ENCODE measurements around the gene TFAM. TPM values are rescaled to one million over a fixed set of nuclear protein-coding genes. Genes with fewer than 3 reads are reported as not detected.

The TFAM gene
- total RNA-seq, 1 experiment from 2014 or later: 62.3 TPM

DNA sequence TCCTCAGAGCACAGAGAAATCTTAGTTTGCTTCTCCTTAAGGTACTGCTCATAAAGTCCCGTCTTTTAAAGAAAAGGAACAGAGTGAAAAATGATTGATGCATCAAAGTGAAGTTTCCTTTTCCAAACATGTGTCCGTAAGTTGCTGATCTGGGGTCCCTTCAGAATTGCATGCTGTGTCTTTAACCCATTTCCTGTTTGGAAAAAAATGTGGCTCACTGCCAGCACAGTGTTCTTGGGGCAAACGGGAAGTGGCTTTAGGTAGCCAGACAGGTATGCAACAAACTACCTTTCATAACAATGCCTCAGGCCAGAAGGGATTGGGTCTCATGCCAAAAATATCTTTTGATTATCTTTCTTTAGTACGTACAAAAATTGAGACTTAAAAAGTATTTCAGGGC, 50.9 kb downstream of the TFAM start:
- Mint-ChIP-seq H3K27ac (ENCODE audit: low read depth, unreplicated experiment) (peak overlapping the region; percentile 99), H3K27me3 (ENCODE audit: insufficient read depth, unreplicated experiment) (no peaks in the 10 kb centered on the region), H3K4me3 (ENCODE audit: unreplicated experiment) (peak overlapping the region; percentile 45), H3K9me3 (ENCODE audit: unreplicated experiment) (peaks cover 12% of the 10 kb centered on the region), H3K36me3 (ENCODE audit: insufficient read depth, unreplicated experiment) (no peaks in the 10 kb centered on the region), H3K4me1 (ENCODE audit: insufficient read depth, unreplicated experiment) (peaks cover 67% of the 10 kb centered on the region)
- TF ChIP-seq, protein P1, sequence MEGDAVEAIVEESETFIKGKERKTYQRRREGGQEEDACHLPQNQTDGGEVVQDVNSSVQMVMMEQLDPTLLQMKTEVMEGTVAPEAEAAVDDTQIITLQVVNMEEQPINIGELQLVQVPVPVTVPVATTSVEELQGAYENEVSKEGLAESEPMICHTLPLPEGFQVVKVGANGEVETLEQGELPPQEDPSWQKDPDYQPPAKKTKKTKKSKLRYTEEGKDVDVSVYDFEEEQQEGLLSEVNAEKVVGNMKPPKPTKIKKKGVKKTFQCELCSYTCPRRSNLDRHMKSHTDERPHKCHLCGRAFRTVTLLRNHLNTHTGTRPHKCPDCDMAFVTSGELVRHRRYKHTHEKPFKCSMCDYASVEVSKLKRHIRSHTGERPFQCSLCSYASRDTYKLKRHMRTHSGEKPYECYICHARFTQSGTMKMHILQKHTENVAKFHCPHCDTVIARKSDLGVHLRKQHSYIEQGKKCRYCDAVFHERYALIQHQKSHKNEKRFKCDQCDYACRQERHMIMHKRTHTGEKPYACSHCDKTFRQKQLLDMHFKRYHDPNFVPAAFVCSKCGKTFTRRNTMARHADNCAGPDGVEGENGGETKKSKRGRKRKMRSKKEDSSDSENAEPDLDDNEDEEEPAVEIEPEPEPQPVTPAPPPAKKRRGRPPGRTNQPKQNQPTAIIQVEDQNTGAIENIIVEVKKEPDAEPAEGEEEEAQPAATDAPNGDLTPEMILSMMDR (IDR thresholded peaks at IDR 0.05; ENCODE audit: unreplicated experiment): no peak
- ChIA-PET CTCF (interaction anchor here (1.0 to 1.4 kb wide), 2 partner anchors 12 to 78 kb away, joined by 4 read pairs; no protein-coding TSS in a partner anchor), POLR2A (interaction anchor here (1.2 to 1.6 kb wide), 5 partner anchors 14 to 167 kb away, joined by 4 to 10 read pairs (median 6); partner anchors contain the start of genes BICC1 and CISD1)
- no TSS peak for BruUV-seq (replicated peaks)
- intact Hi-C loops (cut with micrococcal nuclease): no loop called here
- peak; percentile 98 for DNase-seq (ENCODE audit: unreplicated experiment)

DNA sequence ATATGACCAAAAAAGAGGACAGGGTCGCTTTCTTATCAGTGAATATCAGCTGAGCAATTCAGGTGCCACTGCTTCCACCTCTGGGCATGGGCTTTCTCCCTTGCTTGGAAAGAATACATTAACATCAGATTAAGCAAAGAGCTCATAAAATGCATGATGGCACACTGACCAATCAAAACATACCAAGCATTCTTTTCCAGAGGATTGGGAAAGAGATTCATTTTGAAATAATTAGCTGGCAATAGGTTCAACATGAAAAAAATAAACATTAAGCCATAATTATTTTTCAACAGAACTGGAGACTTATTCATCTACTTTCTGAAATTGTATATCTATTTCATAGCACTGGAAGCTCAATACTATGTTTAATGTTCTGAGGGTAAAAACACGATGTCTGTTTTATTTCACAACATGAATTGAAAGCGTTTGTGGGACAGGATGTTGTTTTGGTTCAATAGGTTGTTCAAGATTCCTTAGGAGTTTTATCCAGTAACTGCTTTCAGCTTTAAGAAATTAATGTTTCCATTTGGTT, 53.2 kb downstream of the TFAM start:
- ChIA-PET POLR2A (interaction anchor here (0.7 to 4.9 kb wide), 13 partner anchors 9 to 171 kb away, joined by 3 to 62 read pairs (median 4); partner anchors contain the start of genes BICC1, IPMK and TFAM), CTCF (interaction anchor here (0.6 to 1.8 kb wide), 8 partner anchors 24 to 538 kb away, joined by 3 to 6 read pairs (median 4); partner anchors contain the start of gene BICC1)
- H3K4me1 Mint-ChIP-seq (ENCODE audit: insufficient read depth, unreplicated experiment): peaks cover 59% of the 10 kb centered on the region
- BruUV-seq (replicated peaks): no TSS peak
- TF ChIP-seq, protein P1 (IDR thresholded peaks at IDR 0.05; ENCODE audit: unreplicated experiment): no peak
- no peaks in the 10 kb centered on the region for H3K36me3 Mint-ChIP-seq (ENCODE audit: insufficient read depth, unreplicated experiment)
- H3K27me3 Mint-ChIP-seq (ENCODE audit: insufficient read depth, unreplicated experiment): no peaks in the 10 kb centered on the region
- DNase-seq (ENCODE audit: unreplicated experiment): peak; percentile 83
- H3K27ac Mint-ChIP-seq (ENCODE audit: low read depth, unreplicated experiment): peak overlapping the region; percentile 99
- peaks cover 12% of the 10 kb centered on the region for H3K9me3 Mint-ChIP-seq (ENCODE audit: unreplicated experiment)
- peak overlapping the region; percentile 43 for H3K4me3 Mint-ChIP-seq (ENCODE audit: unreplicated experiment)
- intact Hi-C loops (cut with micrococcal nuclease): no loop called here

DNA sequence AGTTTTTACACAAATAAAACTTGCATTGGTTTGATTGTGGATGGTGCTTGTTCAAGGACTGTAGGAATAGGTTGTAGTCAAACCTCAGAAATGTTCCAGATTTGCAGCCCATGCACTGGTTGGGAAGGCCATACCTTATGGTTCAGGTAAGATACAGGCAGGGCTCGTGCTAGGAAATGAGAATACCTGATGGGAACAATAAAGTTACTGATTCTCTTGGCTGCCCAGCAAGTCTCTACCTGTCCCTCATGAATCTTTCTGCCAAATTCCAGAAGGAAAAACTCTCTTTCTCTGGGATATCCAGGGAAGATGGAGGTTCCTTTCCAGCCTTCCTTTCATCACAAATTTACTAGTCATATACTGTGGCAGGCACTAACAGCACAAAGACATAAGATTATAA, 53.8 kb downstream of the TFAM start:
- H3K27ac Mint-ChIP-seq (ENCODE audit: low read depth, unreplicated experiment): peak overlapping the region; percentile 99
- peaks cover 12% of the 10 kb centered on the region for H3K9me3 Mint-ChIP-seq (ENCODE audit: unreplicated experiment)
- intact Hi-C loops (cut with micrococcal nuclease): no loop called here
- no peaks in the 10 kb centered on the region for H3K36me3 Mint-ChIP-seq (ENCODE audit: insufficient read depth, unreplicated experiment)
- H3K4me3 Mint-ChIP-seq (ENCODE audit: unreplicated experiment): peak overlapping the region; percentile 43
- ChIA-PET CTCF (interaction anchor here (0.6 to 1.8 kb wide), 7 partner anchors 20 to 537 kb away, joined by 3 to 5 read pairs (median 4); no protein-coding TSS in a partner anchor), POLR2A (interaction anchor here (1.1 to 4.9 kb wide), 5 partner anchors 9 to 75 kb away, joined by 4 to 62 read pairs (median 14); partner anchors contain the start of genes BICC1 and TFAM)
- no peaks in the 10 kb centered on the region for H3K27me3 Mint-ChIP-seq (ENCODE audit: insufficient read depth, unreplicated experiment)
- peak; percentile 67 for DNase-seq (ENCODE audit: unreplicated experiment)
- TF ChIP-seq, protein P1 (IDR thresholded peaks at IDR 0.05; ENCODE audit: unreplicated experiment): no peak
- H3K4me1 Mint-ChIP-seq (ENCODE audit: insufficient read depth, unreplicated experiment): peaks cover 55% of the 10 kb centered on the region
- BruUV-seq (replicated peaks): no TSS peak

DNA sequence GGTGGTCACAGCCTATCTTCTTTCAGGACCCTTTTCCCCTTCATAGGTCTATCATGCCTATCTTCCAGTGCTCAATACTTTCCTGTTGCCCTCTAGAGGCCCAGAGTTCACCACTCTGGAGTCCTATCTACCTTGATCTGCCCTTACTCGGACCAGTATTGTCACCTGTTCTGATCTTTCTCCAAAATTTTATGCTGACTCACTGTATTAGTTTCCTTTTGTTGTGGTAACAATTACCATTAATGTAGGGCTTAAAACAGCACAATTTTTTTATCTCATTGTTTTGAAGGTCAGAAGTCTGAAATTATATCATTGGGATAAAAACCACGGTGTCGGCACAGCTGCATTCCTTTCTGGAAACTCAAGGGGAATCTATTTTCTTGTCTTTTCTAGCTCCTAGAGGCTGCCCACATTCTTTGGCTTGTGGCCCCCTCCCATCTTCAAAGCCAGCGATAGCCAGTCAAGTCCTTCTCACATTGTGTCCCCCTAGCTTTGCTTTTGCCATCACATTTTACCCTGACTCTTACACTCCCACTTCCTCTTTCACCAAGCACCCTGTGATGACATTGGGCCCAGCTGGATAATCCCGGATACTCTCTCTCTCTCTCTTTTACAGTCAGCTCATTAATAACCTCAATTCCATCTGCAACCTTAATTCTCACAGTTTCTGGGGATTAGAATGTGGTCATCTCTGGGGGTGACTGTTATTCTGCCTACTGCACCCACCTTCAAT, 54.6 kb downstream of the TFAM start:
- ChIA-PET POLR2A (interaction anchor here (1.1 to 4.9 kb wide), 3 partner anchors 10 to 74 kb away, joined by 4 to 62 read pairs (median 14); partner anchors contain the start of genes BICC1 and TFAM), CTCF (interaction anchor here (0.6 to 1.8 kb wide), 5 partner anchors 10 to 167 kb away, joined by 3 to 5 read pairs (median 4); no protein-coding TSS in a partner anchor)
- H3K9me3 Mint-ChIP-seq (ENCODE audit: unreplicated experiment): peaks cover 12% of the 10 kb centered on the region
- BruUV-seq (replicated peaks): no TSS peak
- H3K36me3 Mint-ChIP-seq (ENCODE audit: insufficient read depth, unreplicated experiment): no peaks in the 10 kb centered on the region
- DNase-seq (ENCODE audit: unreplicated experiment): no peak
- no peaks in the 10 kb centered on the region for H3K27me3 Mint-ChIP-seq (ENCODE audit: insufficient read depth, unreplicated experiment)
- peak overlapping the region; percentile 23 for H3K4me3 Mint-ChIP-seq (ENCODE audit: unreplicated experiment)
- TF ChIP-seq, protein P1 (IDR thresholded peaks at IDR 0.05; ENCODE audit: unreplicated experiment): no peak
- H3K27ac Mint-ChIP-seq (ENCODE audit: low read depth, unreplicated experiment): peak overlapping the region; percentile 99
- intact Hi-C loops (cut with micrococcal nuclease): no loop called here
- H3K4me1 Mint-ChIP-seq (ENCODE audit: insufficient read depth, unreplicated experiment): peaks cover 55% of the 10 kb centered on the region
